Endometrial microvascular endothelial cells (primary cell): ENCODE results near the gene ZSCAN2. TPM values are rescaled to one million over a fixed set of nuclear protein-coding genes. Genes with fewer than 3 reads are reported as not detected.
"Not testable (repeated sequence)": the region's sequence is repeated elsewhere in the genome, so short reads cannot be mapped to it uniquely, and the experiment has no call there.

ENCODE experiments used
- in situ Hi-C: cut with HindIII; loops from 2 replicates; pipeline ENCODE4 v1.10.0; 2017; ENCODE audit warnings: low sequenced_read_pairs, low pct_unique_long_range_greater_than_20kb; ENCODE audit errors: inconsistent ontology term
- total RNA-seq: library from RNA; depleted of rRNA; stranded (reverse); fragments of >200 nt; gene quantifications from one replicate; pipeline ENCODE4 v1.2.3, GENCODE V29; 2015; ENCODE audit errors: inconsistent ontology term

The ZSCAN2 gene
- total RNA-seq: 2.6 TPM

- in situ Hi-C loops: no loop called here
These were observed at the start of gene ZSCAN2 for GRCh38 chr15:84600687-84601554. TSS of gene ZSCAN2 (plus strand) at chr15:84601009. CDS start at chr15:84603928, 2,919 bp downstream.

GRCh38 chr15:84551624-84552023, 49.2 kb upstream of the ZSCAN2 start:
- in situ Hi-C loops: not testable (repeated sequence)

- in situ Hi-C loops: no loop called here
These were observed 47.9 kb upstream of the ZSCAN2 start for GRCh38 chr15:84552896-84553295.

- in situ Hi-C loops: not testable (repeated sequence)
These were observed 44.1 kb upstream of the ZSCAN2 start for GRCh38 chr15:84556690-84557089.

- in situ Hi-C loops: not testable (repeated sequence)
These were observed 32.8 kb upstream of the ZSCAN2 start for GRCh38 chr15:84568021-84568420.

GRCh38 chr15:84570164-84570735, 30.6 kb upstream of the ZSCAN2 start:
- in situ Hi-C loops: no loop called here

- in situ Hi-C loops: no loop called here
These were observed 28.6 kb upstream of the ZSCAN2 start for GRCh38 chr15:84572231-84572630.

- in situ Hi-C loops: no loop called here
These were observed 25.3 kb upstream of the ZSCAN2 start for GRCh38 chr15:84575493-84575892.

GRCh38 chr15:84577891-84578290, 22.9 kb upstream of the ZSCAN2 start:
- in situ Hi-C loops: not testable (repeated sequence)

GRCh38 chr15:84579261-84579721, 21.5 kb upstream of the ZSCAN2 start:
- in situ Hi-C loops: not testable (repeated sequence)

GRCh38 chr15:84581676-84582428, 19.0 kb upstream of the ZSCAN2 start:
- in situ Hi-C loops: not testable (repeated sequence)

- in situ Hi-C loops: no loop called here
These were observed 18.1 kb upstream of the ZSCAN2 start for GRCh38 chr15:84582583-84583157.

GRCh38 chr15:84583921-84584320, 16.9 kb upstream of the ZSCAN2 start:
- in situ Hi-C loops: not testable (repeated sequence)

- in situ Hi-C loops: no loop called here
These were observed 14.1 kb upstream of the ZSCAN2 start for GRCh38 chr15:84586696-84587095.

GRCh38 chr15:84588053-84588874, 12.5 kb upstream of the ZSCAN2 start:
- in situ Hi-C loops: no loop called here

GRCh38 chr15:84590406-84590805, 10.4 kb upstream of the ZSCAN2 start:
- in situ Hi-C loops: no loop called here

- in situ Hi-C loops: no loop called here
These were observed 9.0 kb upstream of the ZSCAN2 start for GRCh38 chr15:84591815-84592214.

GRCh38 chr15:84594617-84595290, 6.1 kb upstream of the ZSCAN2 start:
- in situ Hi-C loops: no loop called here
